ENCODE results near the gene C1QL2.

DNA sequence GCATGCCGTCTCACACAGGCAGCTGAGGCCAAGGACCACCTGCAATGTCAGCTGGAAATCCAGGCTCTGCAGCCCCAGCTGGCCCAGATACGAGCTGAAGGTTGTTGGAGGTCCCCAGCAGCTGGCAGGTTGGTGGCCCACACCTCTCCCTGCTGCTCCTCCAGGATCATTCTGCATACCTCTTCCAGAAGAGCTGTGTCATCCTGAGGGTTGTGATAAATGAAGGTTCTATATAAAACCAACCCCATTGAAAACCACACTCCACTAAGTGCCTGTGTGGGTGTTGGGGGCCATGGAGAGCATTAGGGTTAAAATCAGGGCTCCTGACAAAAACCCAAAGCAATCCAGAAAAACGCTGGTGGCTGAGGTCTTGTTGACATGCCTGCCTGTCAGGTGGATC, 50.4 kb downstream of the C1QL2 start:
- TF ChIP-seq CTCF (IDR thresholded peaks at IDR 0.05) = no peak
- TF ChIP-seq POLR2A (IDR thresholded peaks at IDR 0.05) = no peak
- no peak for TF ChIP-seq EP300 (IDR thresholded peaks at IDR 0.05)
- TF ChIP-seq POLR2AphosphoS5 (IDR thresholded peaks at IDR 0.05) = no peak
